SH-SY5Y (cell line): ENCODE measurements around the gene TSSK3.

Experiments
- GATA2 ChIP-seq: IDR thresholded peaks from 2 replicates; pipeline ENCODE4 v1.6.1; 2011; ENCODE audit warnings: mild to moderate bottlenecking, low read depth, low read length
- GATA3 ChIP-seq: IDR thresholded peaks from 2 replicates; pipeline ENCODE4 v1.6.1; 2011; ENCODE audit warnings: low read depth, mild to moderate bottlenecking, low read length, moderate library complexity

DNA sequence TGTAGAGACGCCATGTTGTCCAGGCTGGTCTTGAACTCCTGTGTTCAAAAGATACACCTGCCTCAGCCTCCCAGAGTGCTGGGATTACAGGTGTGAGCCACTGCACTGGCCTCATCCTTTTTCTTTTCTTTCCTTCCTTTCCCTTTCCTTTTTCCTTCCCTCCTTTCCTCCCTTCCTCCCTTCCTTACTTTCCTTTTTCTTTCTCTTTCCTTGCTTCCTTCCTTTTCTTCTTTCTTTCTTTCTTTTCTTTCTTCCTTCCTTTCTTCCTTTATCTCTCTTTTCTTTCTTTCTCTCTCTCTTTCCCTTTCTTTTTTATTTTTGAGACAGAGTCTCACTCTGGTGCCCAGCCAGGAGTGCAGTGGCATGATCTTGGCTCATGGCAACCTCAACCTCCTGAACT lies 5.9 kb upstream of the TSSK3 start:
- no peak for TF ChIP-seq GATA2
- no peak for TF ChIP-seq GATA3
